Psoas muscle (tissue), 8 donors: ENCODE measurements around the gene SVOPL. TPM values are rescaled to one million over a fixed set of nuclear protein-coding genes. Genes with fewer than 3 reads are reported as not detected.

Experiments used
- ATAC-seq, 4 donors: fragments of 200-7000 bp; cut with Tn5 transposase; one replicate each; pipeline ENCODE4 v1.9.1; 2020; ENCODE audit warnings: moderate library complexity in 3 of 4, mild to moderate bottlenecking in 2 of 4
- DNase-seq, 2 donors: peaks; one replicate each; pipeline ENCODE4 v3.0.0-alpha.2; 2020
- H3K27ac ChIP-seq: fragments of 200-600 bp; one replicate; pipeline ENCODE4 v1.8.0; 2022
- H3K27me3 ChIP-seq, 3 donors: fragments of 200-600 bp in 1 of 3; one replicate each; pipeline versions ENCODE4 v1.6.1 to v1.8.0; 2013 to 2022; ENCODE audit warnings: low read length in 2 of 3, mild to moderate bottlenecking in 2 of 3, moderate library complexity in 1 of 3; ENCODE audit not compliant: insufficient read depth in 3 of 3
- H3K36me3 ChIP-seq, 2 donors: fragments of 200-600 bp in 1 of 2; one replicate each; pipeline versions ENCODE4 v1.6.1 to v1.8.0; 2013 to 2022; ENCODE audit warnings: low read depth in 1 of 2, mild to moderate bottlenecking in 1 of 2, moderate library complexity in 1 of 2; ENCODE audit not compliant: insufficient read depth in 1 of 2
- H3K4me1 ChIP-seq: fragments of 200-600 bp; one replicate; pipeline ENCODE4 v1.8.0; 2022
- H3K4me3 ChIP-seq: fragments of 200-600 bp; one replicate; pipeline ENCODE4 v1.8.0; 2022; ENCODE audit warnings: mild to moderate bottlenecking
- H3K9me3 ChIP-seq: fragments of 200-600 bp; one replicate; pipeline ENCODE4 v1.8.0; 2022
- WGBS, 3 donors: extraction: QIAGEN DNeasy Blood & Tissue Kit; methylation state at CpG; one replicate each; pipeline versions ENCODE4 v1.1.6 to v1.1.7; 2013; 5-methylcytosine and 5-hydroxymethylcytosine counted together
- intact Hi-C, 2 donors: fragments of 100-400 bp; cut with DNase I; formaldehyde crosslinking; loops; one replicate each; pipeline versions ENCODE4 v1.11.0 to v1.14.2; 2022
- polyA plus RNA-seq, 3 donors: library from polyadenylated mRNA; stranded (reverse); fragments of 200-250 nt; gene quantifications; one replicate each; pipeline ENCODE4 v1.2.3, GENCODE V29; 2013
- total RNA-seq, 4 donors: library from RNA; stranded (reverse); fragmentation: NEBNext Ultra II Directional in 2 of 4; extraction: Animal tissue kit (Norgen Biotek cat#: 25700) in 2 of 4; gene quantifications; one replicate each; pipeline versions ENCODE4 v1.2.1 to v1.2.4, GENCODE V29; 2021 to 2023
- TF ChIP-seq, protein P1 (sequence below): fragments of 200-600 bp; IDR thresholded peaks from one replicate; pipeline ENCODE4 v1.8.0; 2022; ENCODE audit warnings: antibody characterized with exemption
- donor health status: healthy with polysubstance abuse.
- donor health status: DM: no; HTN: no; CAD: no; lungs with moderate emphysema.
- donor health status: Bipolar disorder and iron deficiency.
- donor health status: healthy.
- donor health status: DM: yes; HTN: yes; CAD: no.
- donor health status: DM: no; HTN: no; CAD: no.
- donor health status: DM: no; HTN: no; CAD: no.
- donor health status: DM: yes; HTN: yes; CAD: no.

SVOPL gene
- total and polyA plus RNA-seq, 7 donors = 0.01 TPM; not detected in 6

DNA sequence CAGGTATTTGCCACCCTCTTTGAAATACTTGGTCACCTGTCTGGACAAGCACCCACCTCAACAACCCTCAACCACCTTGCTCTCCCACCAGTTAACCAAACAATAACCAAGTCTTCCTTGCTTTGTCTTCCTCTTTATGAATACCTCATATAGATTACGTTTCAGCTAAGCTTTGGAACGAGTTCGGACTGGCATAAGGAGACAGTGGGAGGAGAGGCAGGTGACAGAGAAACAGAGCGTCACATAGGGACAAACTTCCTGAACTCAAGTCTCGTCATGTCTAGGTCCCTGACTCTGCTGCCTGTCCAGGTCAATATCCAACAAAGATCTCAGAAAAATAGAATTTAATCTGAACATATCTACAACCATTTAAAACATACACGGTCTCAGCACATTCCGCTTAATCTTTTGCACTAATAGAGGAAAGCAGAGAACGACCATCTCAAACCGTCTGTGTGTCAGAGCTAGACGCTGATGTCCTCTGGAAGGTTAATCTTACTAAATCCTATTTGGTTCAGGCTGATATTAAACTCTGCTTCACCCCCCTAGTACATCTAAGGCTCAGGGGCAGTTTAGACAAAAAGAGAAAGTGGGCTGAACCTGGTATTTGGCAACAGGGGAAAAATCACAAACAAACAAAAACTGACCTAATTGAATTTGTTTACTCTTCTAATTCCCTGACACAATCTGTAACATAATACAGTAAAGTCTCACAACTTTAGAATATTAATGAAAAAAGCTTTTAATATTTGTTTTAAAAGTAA lies 26.4 kb upstream of the SVOPL start:
- WGBS, 3 donors = 52 to 63% (median 58%) methylated on average over 10 of the region's 10 CpGs
- no peak overlapping the region for H3K27ac ChIP-seq
- no peaks in the 10 kb centered on the region for H3K36me3 ChIP-seq
- no peaks in the 10 kb centered on the region for H3K27me3 ChIP-seq
- H3K4me1 ChIP-seq = no peaks in the 10 kb centered on the region
- no peaks in the 10 kb centered on the region for H3K9me3 ChIP-seq
- TF ChIP-seq, protein P1, sequence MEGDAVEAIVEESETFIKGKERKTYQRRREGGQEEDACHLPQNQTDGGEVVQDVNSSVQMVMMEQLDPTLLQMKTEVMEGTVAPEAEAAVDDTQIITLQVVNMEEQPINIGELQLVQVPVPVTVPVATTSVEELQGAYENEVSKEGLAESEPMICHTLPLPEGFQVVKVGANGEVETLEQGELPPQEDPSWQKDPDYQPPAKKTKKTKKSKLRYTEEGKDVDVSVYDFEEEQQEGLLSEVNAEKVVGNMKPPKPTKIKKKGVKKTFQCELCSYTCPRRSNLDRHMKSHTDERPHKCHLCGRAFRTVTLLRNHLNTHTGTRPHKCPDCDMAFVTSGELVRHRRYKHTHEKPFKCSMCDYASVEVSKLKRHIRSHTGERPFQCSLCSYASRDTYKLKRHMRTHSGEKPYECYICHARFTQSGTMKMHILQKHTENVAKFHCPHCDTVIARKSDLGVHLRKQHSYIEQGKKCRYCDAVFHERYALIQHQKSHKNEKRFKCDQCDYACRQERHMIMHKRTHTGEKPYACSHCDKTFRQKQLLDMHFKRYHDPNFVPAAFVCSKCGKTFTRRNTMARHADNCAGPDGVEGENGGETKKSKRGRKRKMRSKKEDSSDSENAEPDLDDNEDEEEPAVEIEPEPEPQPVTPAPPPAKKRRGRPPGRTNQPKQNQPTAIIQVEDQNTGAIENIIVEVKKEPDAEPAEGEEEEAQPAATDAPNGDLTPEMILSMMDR = no peak
- ATAC-seq (no peak), DNase-seq (no peak)
- H3K4me3 ChIP-seq = no peak overlapping the region
- intact Hi-C loops = no loop called here

- Histone ChIP-seq H3K27ac (no peak overlapping the region), H3K9me3 (no peaks in the 10 kb centered on the region), H3K27me3 (no peaks in the 10 kb centered on the region), H3K4me3 (no peak overlapping the region), H3K4me1 (no peaks in the 10 kb centered on the region), H3K36me3 (no peaks in the 10 kb centered on the region)
- DNase-seq (no peak), ATAC-seq (no peak)
- 76 to 83% (median 77%) methylated on average over 9 of the region's 9 CpGs for WGBS, 3 donors
- intact Hi-C loops = no loop called here
- TF ChIP-seq, protein P1 = no peak
These were observed 25.1 kb upstream of the SVOPL start for GRCh38 chr7:138726288-138726687.

DNA sequence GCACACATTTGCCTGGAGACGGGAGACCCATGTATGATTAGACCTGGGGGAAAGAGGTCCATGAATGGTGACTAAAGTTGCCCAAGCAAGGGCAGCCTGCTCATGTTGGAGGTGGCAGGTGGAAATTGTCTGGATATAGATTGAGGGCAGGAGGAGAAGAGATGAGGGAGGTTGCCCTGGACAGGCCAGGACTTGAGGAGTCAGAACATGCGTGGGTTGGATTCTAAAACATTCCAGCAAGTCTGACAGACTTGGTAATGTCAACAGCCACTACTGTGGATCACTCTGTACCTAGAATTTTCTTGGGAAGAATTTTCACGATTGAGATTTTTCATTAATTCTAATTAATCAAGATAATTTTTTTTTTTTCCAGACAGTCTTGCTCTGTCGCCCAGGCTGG lies 19.1 kb upstream of the SVOPL start:
- Histone ChIP-seq H3K27ac (no peak overlapping the region), H3K27me3 (no peaks in the 10 kb centered on the region), H3K9me3 (no peaks in the 10 kb centered on the region), H3K4me3 (no peak overlapping the region), H3K4me1 (no peaks in the 10 kb centered on the region), H3K36me3 (no peaks in the 10 kb centered on the region)
- WGBS, 3 donors = 64 to 87% (median 84%) methylated on average over 4 of the region's 4 CpGs
- no peak for DNase-seq
- TF ChIP-seq, protein P1 = no peak
- intact Hi-C loops = no loop called here
- no peak for ATAC-seq

GRCh38 chr7:138716889-138717288 lies 15.7 kb upstream of the SVOPL start:
- DNase-seq (no peak), ATAC-seq (no peak)
- intact Hi-C loops = no loop called here
- Histone ChIP-seq H3K27me3 (peaks cover 0 to 1% (median 0%) of the 10 kb centered on the region in 3 donors), H3K9me3 (no peaks in the 10 kb centered on the region), H3K36me3 (no peaks in the 10 kb centered on the region), H3K4me3 (no peak overlapping the region), H3K27ac (no peak overlapping the region), H3K4me1 (no peaks in the 10 kb centered on the region)
- TF ChIP-seq, protein P1 = no peak
- WGBS, 3 donors = 93 to 97% (median 94%) methylated on average over 7 of the region's 7 CpGs

- no peaks in the 10 kb centered on the region for H3K36me3 ChIP-seq
- ATAC-seq (no peak), DNase-seq (no peak)
- H3K27ac ChIP-seq = no peak overlapping the region
- TF ChIP-seq, protein P1 = no peak
- no peaks in the 10 kb centered on the region for H3K4me1 ChIP-seq
- intact Hi-C loops = no loop called here
- 87 to 91% (median 89%) methylated on average over 7 of the region's 7 CpGs for WGBS, 3 donors
- H3K9me3 ChIP-seq = no peaks in the 10 kb centered on the region
- peaks cover 0 to 1% (median 0%) of the 10 kb centered on the region in 3 donors for H3K27me3 ChIP-seq
- no peak overlapping the region for H3K4me3 ChIP-seq
These were observed 12.0 kb upstream of the SVOPL start for GRCh38 chr7:138713191-138713590.
